Ammon's horn (tissue), 1 donor: ENCODE data around the gene SP3.

ENCODE experiments used
- DNase-seq: peaks from one replicate; pipeline ENCODE4 v3.0.0-alpha.2; 2016; ENCODE audit warnings: low spot score

Gene SP3

GRCh38 chr2:173966274-173967098, 1.3 kb upstream of the SP3 start:
- DNase-seq: no peak

DNA sequence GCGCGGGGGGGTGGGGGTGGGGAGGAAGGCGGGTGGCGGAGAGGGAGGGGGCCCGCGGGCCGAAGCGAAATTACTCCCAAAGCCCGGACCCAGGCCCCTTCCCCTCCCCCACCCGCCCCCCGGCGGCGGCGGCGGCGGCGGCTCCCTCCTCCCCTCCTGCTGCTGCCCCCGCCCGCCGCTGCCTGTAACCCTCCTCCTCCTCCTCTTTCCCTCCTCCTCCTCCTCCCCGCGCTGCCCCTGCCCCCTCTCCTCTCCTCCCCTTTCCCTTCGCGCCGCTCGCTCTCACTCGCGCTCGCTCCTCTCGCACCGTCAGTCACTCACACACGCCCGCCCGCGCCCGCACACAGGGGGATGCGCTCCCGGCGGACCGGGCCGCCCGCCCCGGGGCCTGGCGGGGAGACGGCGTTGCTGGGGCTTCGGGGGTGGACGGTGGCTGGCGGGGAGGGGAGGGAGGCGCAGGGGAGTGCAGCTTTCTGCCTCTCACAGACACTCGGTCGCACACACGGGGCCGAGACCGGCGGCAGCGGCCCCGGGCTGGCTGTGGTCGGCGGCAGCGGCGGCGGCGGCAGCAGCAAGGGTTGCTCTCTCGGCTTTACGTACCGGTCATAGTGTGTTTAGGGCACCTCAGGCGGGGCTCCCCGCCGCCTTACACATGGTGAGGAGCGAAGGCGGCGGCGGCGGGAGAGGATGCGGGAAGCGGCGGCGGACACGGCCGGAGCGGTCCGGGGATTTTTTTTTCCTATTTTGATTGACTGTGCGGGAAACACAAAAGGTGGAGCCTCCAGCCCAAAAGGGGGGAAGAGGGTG, 405 bp downstream of the SP3 start:
- DNase-seq: peak; percentile 94

DNA sequence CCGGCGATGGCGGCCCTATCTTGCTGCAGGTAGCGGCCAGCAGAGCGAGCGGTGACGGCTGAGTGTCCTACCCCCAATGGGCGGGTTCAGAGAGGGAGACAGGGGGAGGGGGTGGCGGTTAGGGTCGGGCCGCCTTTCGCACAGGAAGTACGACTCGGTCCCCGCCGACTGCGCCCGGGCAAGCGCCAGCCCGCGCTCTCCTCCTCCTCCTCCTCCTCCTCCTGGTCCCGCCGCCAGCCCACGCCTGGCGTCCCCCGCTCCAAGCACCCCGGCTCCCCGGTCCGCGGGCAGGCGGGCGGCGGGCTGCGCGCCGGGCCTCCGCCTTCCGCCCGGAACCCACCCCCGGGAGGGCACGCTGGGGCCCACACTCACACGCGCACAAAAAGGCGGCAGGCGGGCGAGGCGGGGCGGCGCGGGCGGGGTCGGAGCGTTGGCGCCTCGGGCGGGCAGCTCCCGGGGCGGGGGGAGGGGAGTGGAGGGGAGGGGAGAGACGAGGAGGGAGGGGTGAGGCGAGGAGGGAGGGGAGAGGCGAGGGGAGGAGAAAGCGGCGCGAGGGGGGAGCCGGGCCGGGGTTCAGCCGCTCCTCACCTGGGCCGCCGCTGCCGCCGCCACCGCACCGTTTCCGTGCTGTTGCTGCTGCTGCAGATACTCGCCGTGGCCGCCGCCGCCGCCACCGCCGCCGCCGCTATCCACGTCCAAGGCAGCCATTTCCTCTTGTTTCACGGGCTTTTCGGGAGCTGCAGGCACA, 1.2 kb downstream of the SP3 start:
- DNase-seq: peak; percentile 93

- DNase-seq: peak; percentile 49
Measured at GRCh38 chr2:173963323-173963816, 1.8 kb downstream of the SP3 start.

DNA sequence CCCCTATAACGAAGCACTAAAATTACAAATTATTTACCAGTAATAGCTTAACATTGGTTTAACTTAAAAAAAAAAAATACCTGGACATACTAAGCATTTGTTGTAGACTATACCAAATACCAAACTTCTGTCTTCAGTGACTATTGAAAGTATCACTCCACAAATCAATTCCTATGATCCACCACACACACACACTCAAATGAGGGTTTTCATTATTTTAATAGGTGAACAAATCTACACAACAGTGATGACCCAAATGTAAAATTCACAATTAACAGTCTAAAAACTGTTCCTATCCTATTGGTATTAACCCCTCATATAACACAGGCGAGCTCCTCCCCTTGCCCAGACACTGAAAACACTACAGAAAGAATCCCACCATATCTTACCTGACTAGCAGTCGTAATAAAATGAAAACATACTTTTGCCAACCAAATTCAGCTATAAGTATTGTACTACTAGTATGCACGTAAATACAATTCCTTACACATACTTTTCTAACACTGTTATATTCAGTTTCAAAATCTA, 2.5 kb downstream of the SP3 start:
- no peak for DNase-seq

GRCh38 chr2:173962031-173962430, 3.1 kb downstream of the SP3 start:
- DNase-seq: no peak

GRCh38 chr2:173961346-173961705, 3.8 kb downstream of the SP3 start:
- no peak for DNase-seq

GRCh38 chr2:173959909-173960308, 5.3 kb downstream of the SP3 start:
- DNase-seq: no peak

- no peak for DNase-seq
Measured at GRCh38 chr2:173959358-173959884, 5.8 kb downstream of the SP3 start.

DNA sequence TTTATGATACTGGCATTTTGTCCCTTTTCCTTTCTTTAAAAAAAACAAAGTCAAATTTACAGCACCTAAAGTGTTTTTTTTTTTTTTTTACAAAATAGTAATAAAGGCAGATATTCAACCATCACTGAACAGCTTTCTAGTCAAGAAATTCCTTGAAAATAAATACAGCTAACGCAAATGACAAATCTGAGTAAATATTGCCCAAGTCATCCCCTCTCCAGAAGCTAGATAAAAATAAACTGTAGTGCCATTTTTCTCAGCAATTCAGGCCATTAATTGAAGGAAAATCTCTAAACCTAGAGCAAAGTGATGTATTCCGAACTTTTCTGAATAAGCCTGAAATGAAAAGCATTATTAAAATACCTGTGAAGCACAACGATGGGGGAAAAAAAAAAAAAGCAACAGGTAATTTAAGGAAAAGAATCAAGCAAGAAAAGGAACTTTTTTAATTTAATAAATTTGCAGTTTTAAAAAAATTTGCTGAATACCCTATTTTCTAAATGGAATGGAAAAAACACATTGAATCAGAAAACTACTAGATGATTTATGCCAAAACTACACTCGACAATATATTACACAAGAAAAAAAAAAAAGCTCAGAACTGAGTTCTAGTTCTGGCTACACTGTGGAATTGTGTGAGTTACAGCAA, 6.9 kb downstream of the SP3 start:
- DNase-seq: no peak

DNA sequence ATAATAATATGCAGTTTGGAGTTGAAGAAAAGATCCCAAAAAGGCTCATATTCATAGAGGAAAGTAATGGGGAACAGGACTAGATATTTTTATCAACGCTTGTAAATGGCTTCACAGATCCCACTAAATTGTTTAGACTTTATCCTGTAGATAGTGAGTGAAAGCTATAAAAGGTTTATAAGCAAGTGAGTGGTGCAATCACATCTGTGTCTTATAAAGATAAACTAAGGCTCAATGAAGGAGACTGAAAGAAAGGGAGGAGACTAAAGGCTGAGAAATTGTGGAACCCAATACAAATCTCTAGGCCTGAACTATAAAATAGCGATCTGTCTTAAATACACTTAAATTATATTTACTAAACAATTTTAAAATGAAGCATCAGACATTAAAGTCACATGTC, 7.7 kb downstream of the SP3 start:
- no peak for DNase-seq

GRCh38 chr2:173956454-173956853, 8.7 kb downstream of the SP3 start:
- DNase-seq: no peak

DNA sequence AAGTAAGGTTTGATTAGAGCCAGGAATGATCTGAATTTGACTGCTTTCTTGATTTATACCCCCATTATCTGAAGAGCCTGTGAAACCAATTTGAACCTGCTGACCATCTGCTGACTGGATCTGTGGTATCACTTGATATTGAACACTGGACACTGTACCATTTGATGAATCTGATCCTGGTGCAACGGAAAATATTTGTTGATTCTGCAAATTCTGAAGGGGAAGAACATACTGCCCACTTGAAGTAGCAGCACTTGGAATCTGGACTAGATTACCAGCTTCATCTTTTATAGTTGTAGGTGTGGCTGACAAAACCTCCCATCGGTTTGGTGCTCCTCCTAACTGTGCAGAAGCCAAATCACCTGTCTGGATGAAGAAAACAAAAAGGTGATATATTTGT, 9.3 kb downstream of the SP3 start:
- no peak for DNase-seq

DNA sequence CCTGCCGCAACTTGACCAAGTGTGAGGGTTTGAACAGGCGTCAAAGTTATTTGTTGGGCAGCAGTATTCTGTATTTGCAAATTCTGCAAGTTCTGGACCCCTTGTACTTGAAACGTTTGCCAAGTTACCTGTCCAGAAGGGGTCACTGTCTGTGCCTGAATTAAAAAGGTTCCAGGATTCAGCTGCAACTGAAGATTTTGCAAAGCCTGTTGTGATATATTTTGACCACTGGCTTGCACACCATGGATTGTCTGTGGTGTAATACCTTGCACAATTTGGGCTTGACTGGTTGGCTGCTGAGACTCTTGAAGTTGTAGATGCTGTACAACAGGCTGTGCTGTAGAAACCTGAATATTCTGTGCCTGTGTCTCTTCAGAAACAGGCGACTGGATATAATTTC, 10.2 kb downstream of the SP3 start:
- no peak for DNase-seq

- DNase-seq: no peak
Measured at GRCh38 chr2:173953047-173953424, 12.1 kb downstream of the SP3 start.

DNA sequence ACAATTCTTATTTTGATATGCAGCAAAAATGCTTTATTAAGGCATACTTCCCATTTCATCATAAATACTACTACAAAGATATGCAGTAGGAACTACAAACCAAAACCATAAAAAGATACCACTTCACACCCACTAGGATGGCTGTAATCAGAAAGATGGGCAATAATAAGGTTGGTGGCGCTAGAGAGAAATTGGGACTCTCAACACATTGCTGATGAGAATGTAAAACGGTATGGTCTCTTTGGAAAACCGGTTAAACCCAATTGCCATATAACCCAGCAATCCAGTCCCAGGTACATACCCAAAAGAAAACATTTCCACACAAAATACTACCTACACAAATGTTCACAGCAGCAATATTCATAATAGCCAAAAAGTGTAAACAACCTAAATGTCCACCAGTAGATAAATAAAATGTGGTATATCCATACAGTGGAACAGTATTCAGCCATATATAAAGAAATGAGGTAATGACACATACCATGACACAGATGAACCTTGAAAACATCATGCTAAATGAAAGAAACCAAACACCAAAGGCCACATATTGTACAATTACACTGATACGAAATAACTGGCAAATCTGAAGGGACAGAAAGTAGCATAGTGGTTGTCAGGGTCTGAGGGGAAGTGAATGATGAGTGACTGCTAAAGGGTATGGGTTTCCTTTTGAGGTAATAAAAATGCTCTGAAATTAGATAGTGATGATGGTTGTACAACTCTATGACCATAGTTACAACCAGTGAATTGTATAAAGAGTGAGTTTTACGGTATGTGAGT, 12.7 kb downstream of the SP3 start:
- DNase-seq: no peak

- no peak for DNase-seq
Measured at GRCh38 chr2:173948842-173949241, 16.3 kb downstream of the SP3 start.

GRCh38 chr2:173948198-173948597, 17.0 kb downstream of the SP3 start:
- no peak for DNase-seq

DNA sequence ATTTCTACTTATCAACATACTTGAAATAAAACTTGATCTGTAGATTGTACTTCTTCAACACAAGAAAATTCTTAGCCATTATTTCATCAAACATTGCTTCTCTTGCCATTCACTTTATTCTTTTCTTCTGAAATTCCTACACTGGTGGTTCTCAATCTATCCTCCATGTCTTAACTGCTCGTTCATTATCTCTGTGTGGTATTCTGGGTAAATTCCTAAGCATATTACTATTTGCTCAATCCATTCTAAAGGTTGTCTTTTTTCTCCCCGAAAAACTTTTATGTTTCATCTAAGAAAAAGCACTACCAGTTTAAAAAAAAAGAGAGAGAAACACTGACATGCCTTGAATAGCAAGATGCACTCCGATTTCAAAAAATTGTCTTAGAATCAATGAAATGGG, 18.0 kb downstream of the SP3 start:
- no peak for DNase-seq

GRCh38 chr2:173943738-173944137, 21.4 kb downstream of the SP3 start:
- no peak for DNase-seq
